HepG2 (cell line): ENCODE measurements around the gene GRID1. TPM values are rescaled to one million over a fixed set of nuclear protein-coding genes. Genes with fewer than 3 reads are reported as not detected.

Source experiments
- ATAC-seq: fragments of 200-7000 bp; cut with Tn5 transposase; 3 replicates; pipeline ENCODE4 v1.9.1; 2020; ENCODE audit warnings: mild to moderate bottlenecking, moderate library complexity
- BruUV-seq: library from RNA; stranded (reverse); fragments of 400-500 nt; replicated peaks from 2 replicates; lab custom pipeline; 2021; lab: Mats Ljungman, UMichigan
- CTCF ChIA-PET: fragments of 300-600 bp; formaldehyde crosslinking; extraction: SDS; loops from one replicate; lab custom pipeline; 2021; ENCODE audit warnings: low total read pairs, inconsistent platforms, low intra/inter-chr PET ratio; lab: Yijun Ruan, JAX
- POLR2A ChIA-PET: fragments of 350-600 bp; sonication (Branson Sonifier 250); formaldehyde crosslinking; loops from one replicate; lab custom pipeline; 2020; ENCODE audit warnings: antibody characterized with exemption, inconsistent platforms; lab: Yijun Ruan, JAX
- DNase-seq: peaks from one replicate; pipeline ENCODE4 v3.0.0-alpha.2; 2015; ENCODE audit warnings: low spot score
- FAIRE-seq: peaks from 3 replicates; lab custom pipeline; 2011; peaks lifted over from hg19 to GRCh38; lab: Jason Lieb, UNC
- H2AFZ ChIP-seq: one replicate; pipeline ENCODE4 v1.6.1; 2011; ENCODE audit warnings: low read length, inconsistent platforms
- H3K27ac ChIP-seq: fragments of 300-600 bp; 3 replicates; pipeline ENCODE4 v1.8.0; 2011; ENCODE audit warnings: mixed run types, mild to moderate bottlenecking, mixed read lengths, low read length, inconsistent platforms; ENCODE audit not compliant: insufficient read depth; ENCODE audit errors: extremely low read length
- H3K27me3 ChIP-seq, 2 experiments: fragments of 200-600 bp in 1 of 2; 2 replicates in 1 of 2; 3 replicates in 1 of 2; pipeline versions ENCODE4 v1.6.0 to v1.8.0; 2011; ENCODE audit warnings: low read length in 2 of 2, mild to moderate bottlenecking in 2 of 2, moderate library complexity in 2 of 2, inconsistent platforms in 1 of 2; ENCODE audit not compliant: insufficient read depth in 2 of 2, control insufficient read depth in 1 of 2
- H3K36me3 ChIP-seq, 2 experiments: fragments of 200-600 bp in 1 of 2; replicated peaks in 1 of 2; 2 replicates in 1 of 2; 3 replicates in 1 of 2; pipeline versions ENCODE4 v1.5.1 to v1.8.0; 2011; ENCODE audit warnings: low read length in 2 of 2, inconsistent platforms in 1 of 2; ENCODE audit not compliant: insufficient read depth in 2 of 2, control insufficient read depth in 1 of 2
- H3K4me1 ChIP-seq: 2 replicates; pipeline ENCODE4 v1.5.1; 2012; ENCODE audit warnings: low read length, inconsistent platforms; ENCODE audit not compliant: insufficient read depth
- H3K4me2 ChIP-seq: 2 replicates; pipeline ENCODE4 v1.6.0; 2011; ENCODE audit warnings: low read depth, low read length, inconsistent platforms
- H3K4me3 ChIP-seq, 3 experiments: fragments of 200-600 bp in 1 of 3; sonication (generic), shearing (Covaris generic) in 1 of 3; replicated peaks in 1 of 3; 2 replicates each; pipeline ENCODE4 v1.5.1; 2011 to 2016; ENCODE audit warnings: low read length in 3 of 3, inconsistent platforms in 2 of 3, low read depth in 2 of 3, mild to moderate bottlenecking in 2 of 3, control low read depth in 1 of 3, mixed read lengths in 1 of 3; ENCODE audit not compliant: insufficient read depth in 1 of 3
- H3K79me2 ChIP-seq: one replicate; pipeline ENCODE4 v1.6.1; 2011; ENCODE audit warnings: low read length, inconsistent platforms; ENCODE audit not compliant: insufficient read depth
- H3K9ac ChIP-seq: 2 replicates; pipeline ENCODE4 v1.6.0; 2011; ENCODE audit warnings: mild to moderate bottlenecking, low read depth, low read length, inconsistent platforms; ENCODE audit not compliant: insufficient read depth
- H3K9me3 ChIP-seq: 2 replicates; pipeline ENCODE4 v1.5.1; 2012; ENCODE audit warnings: mild to moderate bottlenecking, low read length
- H4K20me1 ChIP-seq: 2 replicates; pipeline ENCODE4 v1.6.0; 2011; ENCODE audit warnings: inconsistent platforms, mild to moderate bottlenecking, low read length, moderate library complexity; ENCODE audit not compliant: insufficient read depth
- ARID2 ChIP-seq: sonication (generic); formaldehyde crosslinking; IDR thresholded peaks from 2 replicates; pipeline ENCODE4 v1.8.1; 2022; ENCODE audit warnings: mild to moderate bottlenecking, missing genetic modification reagents, borderline replicate concordance
- BCL6 ChIP-seq: IDR thresholded peaks from 2 replicates; pipeline ENCODE4 v1.6.1; 2016; ENCODE audit warnings: missing genetic modification reagents, missing compliant biosample characterization
- CSRNP1 ChIP-seq: sonication (generic); formaldehyde crosslinking; IDR thresholded peaks from 2 replicates; pipeline ENCODE4 v1.8.1; 2023; ENCODE audit warnings: mild to moderate bottlenecking, missing genetic modification reagents
- KDM6A ChIP-seq: IDR thresholded peaks from 2 replicates; pipeline ENCODE4 v1.6.1; 2016; ENCODE audit warnings: low read depth
- MAFG ChIP-seq: sonication (generic); formaldehyde crosslinking; IDR thresholded peaks from 2 replicates; pipeline ENCODE4 v1.5.1; 2020; ENCODE audit warnings: mild to moderate bottlenecking, missing genetic modification reagents
- NAIF1 ChIP-seq: sonication (generic); formaldehyde crosslinking; IDR thresholded peaks from 2 replicates; pipeline ENCODE4 v1.5.0; 2020; ENCODE audit warnings: mild to moderate bottlenecking, missing genetic modification reagents, borderline replicate concordance
- RFX1 ChIP-seq: fragments of 450-650 bp; IDR thresholded peaks from 2 replicates; pipeline ENCODE4 v1.6.1; 2017
- ZNF263 ChIP-seq: sonication (generic); formaldehyde crosslinking; IDR thresholded peaks from 2 replicates; pipeline ENCODE4 v1.4.0; 2020; ENCODE audit warnings: missing genetic modification reagents
- ZNF280B ChIP-seq: sonication (generic); formaldehyde crosslinking; IDR thresholded peaks from 2 replicates; pipeline ENCODE4 v1.5.0; 2020; ENCODE audit warnings: missing genetic modification reagents, mild to moderate bottlenecking, borderline replicate concordance
- ZNF331 ChIP-seq: sonication (generic); formaldehyde crosslinking; IDR thresholded peaks from 2 replicates; pipeline ENCODE4 v1.4.0; 2020; ENCODE audit warnings: missing genetic modification reagents
- ZNF747 ChIP-seq: sonication (generic); formaldehyde crosslinking; IDR thresholded peaks from 2 replicates; pipeline ENCODE4 v1.8.1; 2023; ENCODE audit warnings: missing genetic modification reagents, mild to moderate bottlenecking, borderline replicate concordance
- ZNF782 ChIP-seq: sonication (generic); formaldehyde crosslinking; IDR thresholded peaks from 2 replicates; pipeline ENCODE4 v1.4.0; 2020; ENCODE audit warnings: missing genetic modification reagents, mild to moderate bottlenecking, borderline replicate concordance
- ZNF788 ChIP-seq: sonication (generic); formaldehyde crosslinking; IDR thresholded peaks from 2 replicates; pipeline ENCODE4 v1.5.0; 2020; ENCODE audit warnings: mild to moderate bottlenecking, missing genetic modification reagents, borderline replicate concordance
- ZSCAN5A ChIP-seq: sonication (generic); formaldehyde crosslinking; IDR thresholded peaks from 2 replicates; pipeline ENCODE4 v1.8.0; 2022; ENCODE audit warnings: mild to moderate bottlenecking, missing genetic modification reagents, borderline replicate concordance
- WGBS: methylation state at CpG from one replicate; pipeline ENCODE4 v1.1.6; 2017; ENCODE audit warnings: low lambda C conversion rate; 5-methylcytosine and 5-hydroxymethylcytosine counted together
- in situ Hi-C: cut with HindIII; loops from 2 replicates; pipeline ENCODE4 v1.10.0; 2017; ENCODE audit warnings: low pct_unique_long_range_greater_than_20kb; ENCODE audit not compliant: extremely low pct_ligation_motif_present
- intact Hi-C: fragments of 100-400 bp; cut with micrococcal nuclease; formaldehyde crosslinking; loops from one replicate; pipeline ENCODE4 v1.10.0; 2022; ENCODE audit not compliant: unreplicated experiment
- polyA plus RNA-seq, 8 experiments: library from polyadenylated mRNA; depleted of rRNA in 3 of 8; stranded (reverse) in 7 of 8; unstranded in 1 of 8; fragments of >200 nt; fragmentation: Illumina TruSeq in 4 of 8; extraction: Trizol in 4 of 8; gene quantifications; 2 replicates each; pipeline versions ENCODE4 v1.2.1 to v1.2.3, GENCODE V29; 2011 to 2016; ENCODE audit warnings: low read depth in 4 of 8, missing spikeins in 1 of 8, mixed read lengths in 1 of 8; ENCODE audit not compliant: insufficient read depth in 1 of 8
- total RNA-seq, 5 experiments: library from RNA; depleted of rRNA; stranded (reverse); fragments of >200 nt; fragmentation: Illumina TruSeq; extraction: Trizol; gene quantifications; 2 replicates each; pipeline ENCODE4 v1.2.3, GENCODE V29; 2016; ENCODE audit warnings: low read depth in 1 of 5

Gene GRID1
- total and polyA plus RNA-seq, 2 of the 13 experiments (the other 11 are each of a cell fraction or from before 2014, with no cell fraction given): 0.05 TPM; not detected in 1

- CTCF ChIA-PET: no interaction called here
- no peak overlapping the region for H2AFZ ChIP-seq
- no peak overlapping the region for H3K4me3 ChIP-seq
- POLR2A ChIA-PET: no interaction called here
- H3K9me3 ChIP-seq: no peaks in the 10 kb centered on the region
- H3K9ac ChIP-seq: no peak overlapping the region
- H3K36me3 ChIP-seq: no peaks in the 10 kb centered on the region
- no peaks in the 10 kb centered on the region for H3K27me3 ChIP-seq
- DNase-seq (no peak), ATAC-seq (no peak), FAIRE-seq (no peak)
- H3K79me2 ChIP-seq: no peaks in the 10 kb centered on the region
- TF ChIP-seq ZNF331 (CRISPR knock-in tag): no peak
- no peak for TF ChIP-seq ZNF747 (CRISPR knock-in tag)
- TF ChIP-seq BCL6 (CRISPR knock-in tag): no peak
- TF ChIP-seq ZNF280B (CRISPR knock-in tag): no peak
- no peak for TF ChIP-seq ZNF263
- TF ChIP-seq KDM6A (CRISPR knock-in tag): no peak
- no peak for TF ChIP-seq MAFG (CRISPR knock-in tag)
- TF ChIP-seq ARID2: no peak
- no peak for TF ChIP-seq CSRNP1 (CRISPR knock-in tag)
- TF ChIP-seq ZNF788 (CRISPR knock-in tag): no peak
- no peak for TF ChIP-seq NAIF1 (CRISPR knock-in tag)
- no peak for TF ChIP-seq RFX1
- no peak for TF ChIP-seq ZNF782 (CRISPR knock-in tag)
- TF ChIP-seq ZSCAN5A: no peak
- in situ Hi-C loops (no loop called here), intact Hi-C loops (no loop called here)
- no peak overlapping the region for H3K27ac ChIP-seq
- BruUV-seq: no TSS peak
- H3K4me2 ChIP-seq: no peak overlapping the region
- no peaks in the 10 kb centered on the region for H3K4me1 ChIP-seq
- no peaks in the 10 kb centered on the region for H4K20me1 ChIP-seq
- 0% methylated on average over 1 of the region's 1 CpG for WGBS
Observed at GRCh38 chr10:86247588-86247987, 119.0 kb downstream of the GRID1 start.
